Measurements from ENCODE around the gene USP38.

The USP38 gene

DNA sequence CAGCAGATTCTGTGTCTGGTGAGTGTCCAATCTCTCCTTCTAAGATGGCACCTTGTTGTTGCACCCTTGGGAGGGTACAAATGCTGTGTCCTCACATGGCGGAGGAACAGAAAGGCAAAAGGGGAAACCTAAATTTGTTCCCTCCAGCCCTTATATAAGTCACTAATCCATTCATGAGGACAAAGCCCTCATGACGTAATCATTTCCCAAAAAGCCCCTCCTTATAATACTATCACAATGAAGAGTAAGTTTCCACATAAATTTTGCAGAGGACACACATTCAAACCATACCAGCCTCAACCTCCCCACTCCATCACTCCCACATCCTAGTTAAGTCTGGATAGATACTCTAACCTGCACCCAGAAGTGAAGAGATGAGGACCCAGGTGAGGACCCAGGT, 63.1 kb downstream of the USP38 start:
- H3K4me3 ChIP-seq (ENCODE audit: control insufficient read depth, low read depth, low read length), result no peak overlapping the region
- TF ChIP-seq CTCF (IDR thresholded peaks at IDR 0.05; ENCODE audit: control insufficient read depth, insufficient read depth, low read depth, low read length, missing control alignments), result no peak
- no peak for DNase-seq (ENCODE audit: low read depth)

GRCh38 chr4:143248827-143249226, 64.1 kb downstream of the USP38 start:
- no peak for TF ChIP-seq CTCF (IDR thresholded peaks at IDR 0.05; ENCODE audit: control insufficient read depth, insufficient read depth, low read depth, low read length, missing control alignments)
- H3K4me3 ChIP-seq (ENCODE audit: control insufficient read depth, low read depth, low read length), result no peak overlapping the region
- DNase-seq (ENCODE audit: low read depth), result no peak

GRCh38 chr4:143250617-143251016, 65.9 kb downstream of the USP38 start:
- no peak for TF ChIP-seq CTCF (IDR thresholded peaks at IDR 0.05; ENCODE audit: control insufficient read depth, insufficient read depth, low read depth, low read length, missing control alignments)
- H3K4me3 ChIP-seq (ENCODE audit: control insufficient read depth, low read depth, low read length), result no peak overlapping the region
- no peak for DNase-seq (ENCODE audit: low read depth)

DNA sequence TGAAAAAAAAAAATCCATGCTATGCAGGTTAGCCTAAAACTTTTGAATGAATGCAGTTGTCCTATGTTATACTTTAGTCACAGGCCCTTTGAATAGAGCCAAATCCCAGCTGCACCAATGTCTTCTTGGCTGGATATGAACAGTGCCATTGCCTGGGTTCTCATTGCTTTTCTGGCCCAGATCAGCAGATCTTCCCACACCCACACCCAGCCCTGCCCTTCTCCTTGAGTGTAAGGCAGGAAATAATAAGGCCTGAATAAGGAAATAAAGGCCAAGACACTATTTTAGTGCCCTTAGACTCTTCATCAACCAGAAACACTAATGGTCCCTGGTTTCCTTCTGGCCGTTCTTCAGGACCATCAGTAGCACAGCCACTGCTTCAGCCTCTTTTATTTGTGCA, 66.6 kb downstream of the USP38 start:
- DNase-seq (ENCODE audit: low read depth), result no peak
- no peak overlapping the region for H3K4me3 ChIP-seq (ENCODE audit: control insufficient read depth, low read depth, low read length)
- TF ChIP-seq CTCF (IDR thresholded peaks at IDR 0.05; ENCODE audit: control insufficient read depth, insufficient read depth, low read depth, low read length, missing control alignments), result no peak

DNA sequence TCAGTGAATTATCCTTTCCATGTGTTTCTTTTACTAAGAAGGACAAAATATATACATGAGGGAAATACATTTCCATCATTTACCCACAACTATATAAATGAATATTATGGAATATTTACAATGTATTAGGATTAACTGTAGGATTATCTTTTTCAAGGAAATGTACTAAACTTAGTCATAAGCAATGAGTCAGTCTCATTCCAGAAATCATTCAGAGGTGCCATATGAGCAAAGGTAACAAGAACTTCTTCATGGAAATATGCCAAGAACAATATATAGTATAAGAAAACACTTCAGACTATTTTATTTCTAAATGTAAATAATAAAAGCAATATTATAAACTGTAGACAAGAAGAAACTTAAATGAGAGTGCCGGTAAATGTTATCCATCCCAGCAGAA, 67.1 kb downstream of the USP38 start:
- H3K4me3 ChIP-seq (ENCODE audit: control insufficient read depth, low read depth, low read length), result no peak overlapping the region
- DNase-seq (ENCODE audit: low read depth), result no peak
- no peak for TF ChIP-seq CTCF (IDR thresholded peaks at IDR 0.05; ENCODE audit: control insufficient read depth, insufficient read depth, low read depth, low read length, missing control alignments)

- no peak for TF ChIP-seq CTCF (IDR thresholded peaks at IDR 0.05; ENCODE audit: control insufficient read depth, insufficient read depth, low read depth, low read length, missing control alignments)
Measured at GRCh38 chr4:143252478-143252877, 67.8 kb downstream of the USP38 start.

DNA sequence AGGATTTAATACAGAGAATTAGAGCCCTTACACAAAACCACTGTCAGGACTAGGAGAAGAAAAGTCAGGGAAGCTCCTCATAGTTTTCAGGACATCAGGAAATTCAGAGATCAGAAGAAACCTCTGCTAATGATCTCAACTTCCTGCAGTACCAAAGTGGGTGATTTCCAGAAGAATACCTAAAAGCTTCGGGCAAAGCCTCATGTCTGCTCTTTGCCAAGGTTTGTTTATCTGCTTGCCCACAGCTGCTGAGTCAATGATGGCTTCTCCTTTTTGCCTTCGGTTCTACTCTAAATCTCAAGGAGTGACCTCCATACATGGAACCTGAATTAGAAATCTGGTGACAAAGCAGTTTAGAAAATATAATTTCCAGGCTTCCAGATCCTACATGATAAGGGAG, 68.4 kb downstream of the USP38 start:
- DNase-seq (ENCODE audit: low read depth), result no peak
- TF ChIP-seq CTCF (IDR thresholded peaks at IDR 0.05; ENCODE audit: control insufficient read depth, insufficient read depth, low read depth, low read length, missing control alignments), result no peak
- no peak overlapping the region for H3K4me3 ChIP-seq (ENCODE audit: control insufficient read depth, low read depth, low read length)

More at GRCh38 chr4:143252478-143252877, 67.8 kb downstream of the USP38 start:
- H3K4me3 ChIP-seq (ENCODE audit: control insufficient read depth, low read depth, low read length), result no peak overlapping the region
- no peak for DNase-seq (ENCODE audit: low read depth)
